ENCODE data around the gene BTBD18.
"Not testable (repeated sequence)": the region's sequence is repeated elsewhere in the genome, so short reads cannot be mapped to it uniquely, and the experiment has no call there.

BTBD18 gene

GRCh38 chr11:57712256-57713150 is 39.1 kb downstream of the BTBD18 start, which contains the start of gene TMX2:
Gene TMX2 (plus strand): TSS chr11:57712593. CDS start chr11:57712619, 26 bp downstream.
- no peak for TF ChIP-seq CTCF (conservative IDR thresholded peaks at IDR 0.05; ENCODE audit: low read length)
- DNase-seq (ENCODE audit: low read depth) = peak; percentile 100
- H3K4me3 ChIP-seq (ENCODE audit: low read length) = peak within 1 kb of the TSS; percentile 100

- no peak for TF ChIP-seq CTCF (conservative IDR thresholded peaks at IDR 0.05; ENCODE audit: low read length)
- DNase-seq (ENCODE audit: low read depth) = peak; percentile 65
- H3K4me3 ChIP-seq (ENCODE audit: low read length) = peak within 1 kb of the TSS; percentile 100
Measured at GRCh38 chr11:57711414-57712255, 40.0 kb downstream of the BTBD18 start, which contains the start of gene MED19. Gene MED19 (minus strand): TSS chr11:57712215. CDS start chr11:57712179, 36 bp downstream.

GRCh38 chr11:57709802-57710367 is 41.7 kb downstream of the BTBD18 start:
- TF ChIP-seq CTCF (conservative IDR thresholded peaks at IDR 0.05; ENCODE audit: low read length) = no peak
- H3K4me3 ChIP-seq (ENCODE audit: low read length) = no peak overlapping the region
- DNase-seq (ENCODE audit: low read depth) = no peak

- not testable (repeated sequence) for H3K4me3 ChIP-seq (ENCODE audit: low read length); DNase-seq (ENCODE audit: low read depth)
Measured at GRCh38 chr11:57705432-57705831, 46.2 kb downstream of the BTBD18 start.

GRCh38 chr11:57704932-57705331 is 46.7 kb downstream of the BTBD18 start:
- H3K4me3 ChIP-seq (ENCODE audit: low read length) = no peak overlapping the region
- DNase-seq (ENCODE audit: low read depth) = no peak
- no peak for TF ChIP-seq CTCF (conservative IDR thresholded peaks at IDR 0.05; ENCODE audit: low read length)

GRCh38 chr11:57703341-57703740 is 48.3 kb downstream of the BTBD18 start:
- no peak for DNase-seq (ENCODE audit: low read depth)
- no peak overlapping the region for H3K4me3 ChIP-seq (ENCODE audit: low read length)
- TF ChIP-seq CTCF (conservative IDR thresholded peaks at IDR 0.05; ENCODE audit: low read length) = no peak

GRCh38 chr11:57700425-57700824 is 51.2 kb downstream of the BTBD18 start:
- H3K4me3 ChIP-seq (ENCODE audit: low read length) = no peak overlapping the region
- no peak; the same call in 1 of the 2 replicates for TF ChIP-seq CTCF (conservative IDR thresholded peaks at IDR 0.05; ENCODE audit: low read length)
- no peak for DNase-seq (ENCODE audit: low read depth)

All from AG10803 (cell line).